Peyer's patch (tissue), 4 donors: ENCODE data around the gene GNAO1. TPM values are rescaled to one million over a fixed set of nuclear protein-coding genes. Genes with fewer than 3 reads are reported as not detected.
A peak's percentile ranks its signal among the peaks of the same experiment; 100 is the strongest.

Experiments used
- DNase-seq, 3 donors: peaks; one replicate each; pipeline ENCODE4 v3.0.0-alpha.2; 2017 to 2019
- H3K27ac ChIP-seq, 4 donors: fragments of 200-600 bp; sonication (generic); one replicate each; pipeline ENCODE4 v1.5.1; 2016 to 2019
- H3K27me3 ChIP-seq, 2 donors: fragments of 200-600 bp; sonication (generic); one replicate each; pipeline ENCODE4 v1.5.1; 2019
- H3K36me3 ChIP-seq, 3 donors: fragments of 200-600 bp; sonication (generic); one replicate each; pipeline ENCODE4 v1.5.1; 2016 to 2019
- H3K4me1 ChIP-seq, 4 donors: fragments of 200-600 bp; sonication (generic); one replicate each; pipeline ENCODE4 v1.5.1; 2016 to 2019
- H3K4me3 ChIP-seq, 4 donors: fragments of 200-600 bp; sonication (generic); 1 replicate in 3 of 4; 2 replicates in 1 of 4; pipeline ENCODE4 v1.5.1; 2016 to 2019; ENCODE audit warnings: mild to moderate bottlenecking in 1 of 4
- H3K9me3 ChIP-seq, 4 donors: fragments of 200-600 bp; sonication (generic); one replicate each; pipeline ENCODE4 v1.5.1; 2016 to 2019; ENCODE audit warnings: mild to moderate bottlenecking in 1 of 4
- CTCF ChIP-seq, 6 experiments: fragments of 450-650 bp in 4 of 6; fragments of 200-600 bp in 2 of 6; sonication (generic) in 1 of 6; IDR thresholded peaks; one replicate each; pipeline ENCODE4 v1.5.1; 2017 to 2019; ENCODE audit warnings: antibody characterized with exemption in 6 of 6, mild to moderate bottlenecking in 3 of 6, moderate library complexity in 1 of 6
- POLR2A ChIP-seq, 2 donors: fragments of 450-650 bp; IDR thresholded peaks; one replicate each; pipeline ENCODE4 v1.5.1; 2017; ENCODE audit warnings: antibody characterized with exemption in 2 of 2, mild to moderate bottlenecking in 2 of 2, moderate library complexity in 2 of 2
- total RNA-seq, 4 donors: library from RNA; depleted of rRNA; stranded (reverse); fragments of >200 nt; gene quantifications; one replicate each; pipeline ENCODE4 v1.1.0, GENCODE V29; 2016

Gene GNAO1
- total RNA-seq, 4 donors from 2014 or later = 6.3 to 39.6 (median 7.3) TPM

- H3K4me3 ChIP-seq = no peak overlapping the region
- H3K27ac ChIP-seq = no peak overlapping the region
- H3K9me3 ChIP-seq = no peaks in the 10 kb centered on the region
- DNase-seq = no peak
- peaks cover 0 to 12% (median 0%) of the 10 kb centered on the region in 4 donors for H3K4me1 ChIP-seq
- no peaks in the 10 kb centered on the region for H3K27me3 ChIP-seq
- H3K36me3 ChIP-seq = no peaks in the 10 kb centered on the region
- TF ChIP-seq POLR2A (IDR thresholded peaks at IDR 0.05) (no peak), CTCF (IDR thresholded peaks at IDR 0.05) (no peak)
Measured at GRCh38 chr16:56265746-56266145, 74.5 kb downstream of the GNAO1 start.

- Histone ChIP-seq H3K36me3 (no peaks in the 10 kb centered on the region), H3K27me3 (no peaks in the 10 kb centered on the region), H3K27ac (peak overlapping the region in 1 of 4 donors; percentile 17), H3K4me1 (peaks cover 0 to 12% (median 0%) of the 10 kb centered on the region in 4 donors), H3K4me3 (no peak overlapping the region), H3K9me3 (no peaks in the 10 kb centered on the region)
- no peak for DNase-seq
- TF ChIP-seq POLR2A (IDR thresholded peaks at IDR 0.05) = no peak
- no peak for TF ChIP-seq CTCF (IDR thresholded peaks at IDR 0.05)
Measured at GRCh38 chr16:56266641-56267607, 75.6 kb downstream of the GNAO1 start.

GRCh38 chr16:56267888-56268287, 76.6 kb downstream of the GNAO1 start:
- peaks cover 0 to 12% (median 0%) of the 10 kb centered on the region in 4 donors for H3K4me1 ChIP-seq
- H3K36me3 ChIP-seq = no peaks in the 10 kb centered on the region
- TF ChIP-seq CTCF (IDR thresholded peaks at IDR 0.05) (no peak), POLR2A (IDR thresholded peaks at IDR 0.05) (no peak)
- H3K9me3 ChIP-seq = no peaks in the 10 kb centered on the region
- peak overlapping the region in 1 of 4 donors; percentile 70 for H3K27ac ChIP-seq
- no peaks in the 10 kb centered on the region for H3K27me3 ChIP-seq
- DNase-seq = no peak
- H3K4me3 ChIP-seq = peak overlapping the region in 1 of 4 donors; percentile 5

GRCh38 chr16:56268799-56269198, 77.5 kb downstream of the GNAO1 start:
- Histone ChIP-seq H3K9me3 (no peaks in the 10 kb centered on the region), H3K4me3 (peak overlapping the region in 1 of 4 donors; percentile 5), H3K36me3 (no peaks in the 10 kb centered on the region), H3K27ac (peak overlapping the region in 3 of 4 donors; percentile 27 to 70 (median 57)), H3K27me3 (no peaks in the 10 kb centered on the region), H3K4me1 (peaks cover 0 to 9% (median 0%) of the 10 kb centered on the region in 4 donors)
- TF ChIP-seq CTCF (IDR thresholded peaks at IDR 0.05) (no peak), POLR2A (IDR thresholded peaks at IDR 0.05) (no peak)
- DNase-seq = no peak

- Histone ChIP-seq H3K9me3 (no peaks in the 10 kb centered on the region), H3K27ac (peak overlapping the region in 3 of 4 donors; percentile 27 to 70 (median 57)), H3K4me1 (peaks cover 0 to 4% (median 0%) of the 10 kb centered on the region in 4 donors), H3K27me3 (no peaks in the 10 kb centered on the region), H3K4me3 (peak overlapping the region in 1 of 4 donors; percentile 5), H3K36me3 (no peaks in the 10 kb centered on the region)
- no peak for TF ChIP-seq CTCF (IDR thresholded peaks at IDR 0.05)
- no peak for DNase-seq
Measured at GRCh38 chr16:56269281-56269680, 78.0 kb downstream of the GNAO1 start.
